ENCODE data around the gene CACNA1C.
"Not testable (repeated sequence)": the region's sequence is repeated elsewhere in the genome, so short reads cannot be mapped to it uniquely, and the experiment has no call there.

The CACNA1C gene

DNA sequence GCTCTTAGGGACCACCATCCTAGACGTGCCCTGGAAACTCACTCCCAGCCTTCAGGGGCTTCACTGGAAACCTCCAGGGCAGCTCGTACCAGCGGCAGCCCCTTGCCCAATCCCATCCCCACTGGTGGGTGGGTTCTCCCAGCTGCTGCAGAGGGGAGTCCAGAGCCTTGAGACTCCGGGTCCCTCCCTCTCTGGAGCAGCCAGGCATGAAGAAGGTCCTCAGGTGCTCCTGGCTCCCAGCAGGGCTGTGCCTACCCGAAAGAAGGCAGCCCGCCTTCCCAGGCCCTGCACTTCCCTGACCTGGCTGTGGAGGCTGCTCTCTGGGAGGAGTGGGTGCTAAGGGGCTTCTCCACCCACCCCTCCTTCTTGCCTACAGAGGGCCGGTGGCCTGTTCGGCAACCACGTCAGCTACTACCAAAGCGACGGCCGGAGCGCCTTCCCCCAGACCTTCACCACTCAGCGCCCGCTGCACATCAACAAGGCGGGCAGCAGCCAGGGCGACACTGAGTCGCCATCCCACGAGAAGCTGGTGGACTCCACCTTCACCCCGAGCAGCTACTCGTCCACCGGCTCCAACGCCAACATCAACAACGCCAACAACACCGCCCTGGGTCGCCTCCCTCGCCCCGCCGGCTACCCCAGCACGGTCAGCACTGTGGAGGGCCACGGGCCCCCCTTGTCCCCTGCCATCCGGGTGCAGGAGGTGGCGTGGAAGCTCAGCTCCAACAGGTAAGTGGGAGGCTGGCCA, 626.5 kb downstream of the CACNA1C start:
- no peak for DNase-seq (ENCODE audit: low read depth in 2 of 2, low spot score in 1 of 2)

GRCh38 chr12:2679816-2680675, 627.3 kb downstream of the CACNA1C start:
- no peak for DNase-seq (ENCODE audit: low read depth in 2 of 2, low spot score in 1 of 2)

- DNase-seq (ENCODE audit: low read depth in 2 of 2, low spot score in 1 of 2): no peak
Observed at GRCh38 chr12:2680676-2681039, 627.9 kb downstream of the CACNA1C start.

GRCh38 chr12:2681450-2682205, 628.8 kb downstream of the CACNA1C start:
- no peak for DNase-seq (ENCODE audit: low read depth in 2 of 2, low spot score in 1 of 2)

GRCh38 chr12:2682296-2683251, 629.8 kb downstream of the CACNA1C start:
- no peak for DNase-seq (ENCODE audit: low read depth in 2 of 2, low spot score in 1 of 2)

GRCh38 chr12:2683283-2684025, 630.7 kb downstream of the CACNA1C start:
- no peak for DNase-seq (ENCODE audit: low read depth in 2 of 2, low spot score in 1 of 2)

- not testable (repeated sequence) for DNase-seq (ENCODE audit: low read depth in 2 of 2, low spot score in 1 of 2)
Observed at GRCh38 chr12:2684026-2684325, 631.2 kb downstream of the CACNA1C start.

DNA sequence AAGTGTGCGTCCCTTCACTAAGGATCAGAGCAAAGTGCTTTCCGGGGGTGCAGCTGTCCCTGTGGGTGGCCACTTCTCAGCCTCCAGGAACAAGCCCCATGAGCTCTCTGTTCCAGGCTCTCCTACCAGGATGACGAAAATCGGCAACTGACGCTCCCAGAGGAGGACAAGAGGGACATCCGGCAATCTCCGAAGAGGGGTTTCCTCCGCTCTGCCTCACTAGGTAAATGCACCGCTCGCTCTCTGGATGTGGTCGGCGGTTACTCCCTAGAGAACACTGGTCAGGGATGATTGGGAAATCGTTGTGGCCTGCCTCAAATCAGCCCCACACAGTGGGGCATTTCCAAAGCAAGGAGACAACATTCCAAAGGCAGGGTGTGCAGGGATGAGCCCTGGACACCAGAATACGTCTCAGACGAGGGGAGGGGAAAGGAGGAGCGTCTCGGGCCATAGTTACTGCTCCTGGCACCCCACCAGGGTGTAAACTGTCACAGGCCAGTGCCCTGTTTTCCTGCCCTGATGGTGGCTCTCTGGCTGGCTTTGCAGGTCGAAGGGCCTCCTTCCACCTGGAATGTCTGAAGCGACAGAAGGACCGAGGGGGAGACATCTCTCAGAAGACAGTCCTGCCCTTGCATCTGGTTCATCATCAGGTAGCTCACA, 633.0 kb downstream of the CACNA1C start:
- not testable (repeated sequence) for DNase-seq (ENCODE audit: low read depth in 2 of 2, low spot score in 1 of 2)

GRCh38 chr12:2686280-2686646, 633.5 kb downstream of the CACNA1C start:
- no peak for DNase-seq (ENCODE audit: low read depth in 2 of 2, low spot score in 1 of 2)

GRCh38 chr12:2687058-2687457, 634.3 kb downstream of the CACNA1C start:
- no peak for DNase-seq (ENCODE audit: low read depth in 2 of 2, low spot score in 1 of 2)

DNA sequence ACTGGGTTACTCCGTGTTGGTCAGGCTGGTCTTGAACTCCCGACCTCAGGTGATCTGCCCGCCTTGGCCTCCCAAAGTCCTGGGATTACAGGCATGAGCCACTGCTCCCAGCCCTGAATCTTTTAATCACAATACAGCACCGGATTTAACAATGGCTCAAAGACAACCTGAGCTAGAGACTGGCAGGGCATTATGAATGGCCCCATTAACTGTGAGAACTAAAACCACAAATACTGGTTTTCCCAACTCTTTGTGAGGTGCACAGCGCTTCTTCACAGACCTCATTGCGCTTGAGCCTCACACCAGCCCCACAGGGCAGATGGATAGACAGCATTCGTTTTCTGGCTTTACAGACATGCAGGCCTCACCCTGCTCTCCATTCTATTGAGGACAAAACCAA, 634.9 kb downstream of the CACNA1C start:
- DNase-seq (ENCODE audit: low read depth in 2 of 2, low spot score in 1 of 2): no peak

- no peak for DNase-seq (ENCODE audit: low read depth in 2 of 2, low spot score in 1 of 2)
Observed at GRCh38 chr12:2688381-2688931, 635.7 kb downstream of the CACNA1C start.

GRCh38 chr12:2689393-2689792, 636.6 kb downstream of the CACNA1C start:
- no peak for DNase-seq (ENCODE audit: low read depth in 2 of 2, low spot score in 1 of 2)

- DNase-seq (ENCODE audit: low read depth in 2 of 2, low spot score in 1 of 2): no peak
Observed at GRCh38 chr12:2689879-2690278, 637.1 kb downstream of the CACNA1C start.

- no peak for DNase-seq (ENCODE audit: low read depth in 2 of 2, low spot score in 1 of 2)
Observed at GRCh38 chr12:2690348-2691005, 637.7 kb downstream of the CACNA1C start.

- peak; percentile 11 to 45 for DNase-seq (ENCODE audit: low read depth in 2 of 2, low spot score in 1 of 2)
Observed at GRCh38 chr12:2691006-2691344, 638.2 kb downstream of the CACNA1C start.

- DNase-seq (ENCODE audit: low read depth in 2 of 2, low spot score in 1 of 2): peak in 1 of 2 donors; percentile 12
Observed at GRCh38 chr12:2691345-2692071, 638.7 kb downstream of the CACNA1C start.

- no peak for DNase-seq (ENCODE audit: low read depth in 2 of 2, low spot score in 1 of 2)
Observed at GRCh38 chr12:2692080-2692479, 639.3 kb downstream of the CACNA1C start.
